NB4 (cell line): ENCODE data around the gene BICRA.
"Not testable (repeated sequence)": the region's sequence is repeated elsewhere in the genome, so short reads cannot be mapped to it uniquely, and the experiment has no call there.

Source experiments
- MYC ChIP-seq: IDR thresholded peaks from 2 replicates; pipeline ENCODE4 v1.6.1; 2011; ENCODE audit warnings: low read depth, low read length
- POLR2A ChIP-seq: IDR thresholded peaks from 2 replicates; pipeline ENCODE4 v1.6.1; 2011; ENCODE audit warnings: mild to moderate bottlenecking; ENCODE audit not compliant: insufficient read length; ENCODE audit errors: extremely low read depth
- TF ChIP-seq, protein P1 (sequence below): IDR thresholded peaks from one replicate; pipeline ENCODE4 v1.5.1; 2012; ENCODE audit warnings: low read depth, low read length
- TF ChIP-seq, protein P2 (sequence below): IDR thresholded peaks from 2 replicates; pipeline ENCODE4 v1.6.1; 2011; ENCODE audit warnings: low read depth, low read length

DNA sequence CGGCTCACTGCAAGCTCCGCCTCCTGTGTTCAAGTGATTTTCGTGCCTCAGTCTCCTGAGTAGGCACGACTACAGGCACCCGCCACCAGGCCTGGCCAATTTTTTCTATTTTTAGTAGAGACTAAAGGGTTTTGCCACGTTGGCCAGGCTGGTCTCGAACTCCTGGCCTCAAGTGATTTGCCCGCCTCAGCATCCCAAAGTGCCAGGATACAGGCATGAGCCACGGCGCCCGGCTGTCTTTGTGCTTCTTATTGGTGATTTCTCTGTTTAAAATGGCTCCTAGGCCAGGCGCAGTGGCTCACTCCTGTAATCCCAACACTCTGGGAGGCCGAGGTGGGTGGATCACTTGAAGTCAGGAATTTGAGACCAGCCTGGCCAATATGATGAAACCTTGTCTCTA is 59.6 kb downstream of the BICRA start:
- TF ChIP-seq, protein P1, sequence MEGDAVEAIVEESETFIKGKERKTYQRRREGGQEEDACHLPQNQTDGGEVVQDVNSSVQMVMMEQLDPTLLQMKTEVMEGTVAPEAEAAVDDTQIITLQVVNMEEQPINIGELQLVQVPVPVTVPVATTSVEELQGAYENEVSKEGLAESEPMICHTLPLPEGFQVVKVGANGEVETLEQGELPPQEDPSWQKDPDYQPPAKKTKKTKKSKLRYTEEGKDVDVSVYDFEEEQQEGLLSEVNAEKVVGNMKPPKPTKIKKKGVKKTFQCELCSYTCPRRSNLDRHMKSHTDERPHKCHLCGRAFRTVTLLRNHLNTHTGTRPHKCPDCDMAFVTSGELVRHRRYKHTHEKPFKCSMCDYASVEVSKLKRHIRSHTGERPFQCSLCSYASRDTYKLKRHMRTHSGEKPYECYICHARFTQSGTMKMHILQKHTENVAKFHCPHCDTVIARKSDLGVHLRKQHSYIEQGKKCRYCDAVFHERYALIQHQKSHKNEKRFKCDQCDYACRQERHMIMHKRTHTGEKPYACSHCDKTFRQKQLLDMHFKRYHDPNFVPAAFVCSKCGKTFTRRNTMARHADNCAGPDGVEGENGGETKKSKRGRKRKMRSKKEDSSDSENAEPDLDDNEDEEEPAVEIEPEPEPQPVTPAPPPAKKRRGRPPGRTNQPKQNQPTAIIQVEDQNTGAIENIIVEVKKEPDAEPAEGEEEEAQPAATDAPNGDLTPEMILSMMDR, result not testable (repeated sequence)
- not testable (repeated sequence) for TF ChIP-seq POLR2A, MYC
- TF ChIP-seq, protein P2, sequence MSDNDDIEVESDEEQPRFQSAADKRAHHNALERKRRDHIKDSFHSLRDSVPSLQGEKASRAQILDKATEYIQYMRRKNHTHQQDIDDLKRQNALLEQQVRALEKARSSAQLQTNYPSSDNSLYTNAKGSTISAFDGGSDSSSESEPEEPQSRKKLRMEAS, result not testable (repeated sequence)
